Naive thymus-derived CD4-positive, alpha-beta T cell (primary cell): ENCODE measurements around the gene NAV1. TPM values are rescaled to one million over a fixed set of nuclear protein-coding genes. Genes with fewer than 3 reads are reported as not detected.
A peak's percentile ranks its signal among the peaks of the same experiment; 100 is the strongest.

Source experiments
- ATAC-seq: fragments of 150-1000 bp; cut with Tn5 transposase; 2 replicates; pipeline ENCODE4 v1.10.0; 2021; ENCODE audit warnings: mild to moderate bottlenecking, moderate library complexity
- CTCF ChIA-PET: fragments of 350-600 bp; sonication (Branson Sonifier 250); formaldehyde crosslinking; loops from one replicate; lab custom pipeline; 2021; ENCODE audit warnings: antibody characterized with exemption; lab: Charles Lee
- POLR2A ChIA-PET: fragments of 350-600 bp; sonication (Branson Sonifier 250); formaldehyde crosslinking; loops from one replicate; lab custom pipeline; 2021; ENCODE audit warnings: antibody characterized with exemption, inconsistent platforms; lab: Charles Lee
- DNase-seq, 9 donors: peaks; one replicate each; pipeline versions ENCODE4 v3.0.0 to v3.0.0-alpha.2; 2020 to 2022; ENCODE audit warnings: mixed read lengths in 1 of 9
- H3K27ac ChIP-seq: one replicate; pipeline ENCODE4 v1.7.0; 2013; ENCODE audit warnings: mild to moderate bottlenecking, low read depth, low read length, moderate library complexity
- H3K27me3 ChIP-seq, 2 donors: one replicate each; pipeline ENCODE4 v1.7.0; 2013; ENCODE audit warnings: low read length in 2 of 2, mild to moderate bottlenecking in 2 of 2, moderate library complexity in 2 of 2; ENCODE audit not compliant: control insufficient read depth in 2 of 2, insufficient read depth in 2 of 2
- H3K36me3 ChIP-seq, 3 experiments: 1 replicate in 2 of 3; 2 replicates in 1 of 3; pipeline ENCODE4 v1.7.0; 2013; ENCODE audit warnings: low read length in 3 of 3, mild to moderate bottlenecking in 3 of 3, moderate library complexity in 1 of 3; ENCODE audit not compliant: insufficient read depth in 3 of 3, control insufficient read depth in 2 of 3
- H3K4me1 ChIP-seq, 2 donors: one replicate each; pipeline ENCODE4 v1.7.0; 2013; ENCODE audit warnings: low read length in 2 of 2, mild to moderate bottlenecking in 2 of 2, moderate library complexity in 1 of 2; ENCODE audit not compliant: control insufficient read depth in 2 of 2, insufficient read depth in 2 of 2
- H3K4me3 ChIP-seq: 2 replicates; pipeline ENCODE4 v1.7.0; 2013; ENCODE audit warnings: mild to moderate bottlenecking, low read length
- H3K9me3 ChIP-seq, 3 experiments: 1 replicate in 2 of 3; 2 replicates in 1 of 3; pipeline ENCODE4 v1.7.0; 2013; ENCODE audit warnings: low read length in 3 of 3; ENCODE audit not compliant: control insufficient read depth in 2 of 3
- H3K27ac Mint-ChIP-seq, 9 donors: one replicate each; pipeline ENCODE4 v1.8.0; 2020 to 2022; ENCODE audit warnings: mixed read lengths in 9 of 9, mild to moderate bottlenecking in 8 of 9, moderate library complexity in 5 of 9, inconsistent platforms in 2 of 9
- H3K27me3 Mint-ChIP-seq, 5 donors: one replicate each; pipeline ENCODE4 v1.8.0; 2021 to 2022; ENCODE audit warnings: mixed read lengths in 5 of 5, mild to moderate bottlenecking in 1 of 5
- H3K36me3 Mint-ChIP-seq, 5 donors: one replicate each; pipeline ENCODE4 v1.8.0; 2020 to 2022; ENCODE audit warnings: mixed read lengths in 5 of 5, mild to moderate bottlenecking in 3 of 5, inconsistent platforms in 1 of 5
- H3K4me1 Mint-ChIP-seq, 7 donors: one replicate each; pipeline ENCODE4 v1.8.0; 2020 to 2022; ENCODE audit warnings: mixed read lengths in 7 of 7, mild to moderate bottlenecking in 3 of 7, inconsistent platforms in 1 of 7
- H3K4me3 Mint-ChIP-seq, 10 donors: one replicate each; pipeline ENCODE4 v1.8.0; 2020 to 2022; ENCODE audit warnings: mild to moderate bottlenecking in 10 of 10, mixed read lengths in 10 of 10, moderate library complexity in 6 of 10, inconsistent platforms in 2 of 10
- H3K9me3 Mint-ChIP-seq, 11 donors: one replicate each; pipeline ENCODE4 v1.8.0; 2020 to 2022; ENCODE audit warnings: mixed read lengths in 11 of 11, mild to moderate bottlenecking in 4 of 11, inconsistent platforms in 1 of 11, moderate library complexity in 1 of 11
- intact Hi-C, 2 donors: fragments of 100-400 bp; cut with micrococcal nuclease; formaldehyde crosslinking; loops; one replicate each; pipeline ENCODE4 v1.15.1; 2023
- polyA plus RNA-seq, 2 donors: library from polyadenylated mRNA; unstranded; fragments of 300-500 nt; fragmentation: Illumina TruSeq; gene quantifications; one replicate each; pipeline ENCODE4 v1.2.3, GENCODE V29; 2021
- total RNA-seq, 6 experiments: library from RNA in 5 of 6; stranded (reverse) in 5 of 6; gene quantifications; 1 replicate in 5 of 6; 2 replicates in 1 of 6; pipeline ENCODE4 v1.2.3 and lab custom pipeline; 2021 to 2026

The NAV1 gene
- total and polyA plus RNA-seq, 7 experiments from 2014 or later = 0.18 to 10.8 (median 2.6) TPM

GRCh38 chr1:201502511-201502857 is 36.4 kb upstream of the NAV1 start:
- ChIA-PET POLR2A (interaction anchor here (0.7 kb wide), 1 partner anchor 11 kb away, joined by 3 read pairs; no protein-coding TSS in a partner anchor), CTCF (interaction anchor here (1.2 to 4.3 kb wide), 3 partner anchors 9 to 21 kb away, joined by 5 to 29 read pairs (median 9); no protein-coding TSS in a partner anchor)
- ATAC-seq = no peak
- Histone ChIP-seq H3K27me3 (no peaks in the 10 kb centered on the region), H3K4me3 (no peak overlapping the region), H3K9me3 (no peaks in the 10 kb centered on the region), H3K4me1 (peaks cover 14 to 22% of the 10 kb centered on the region in 2 donors), H3K36me3 (no peaks in the 10 kb centered on the region), H3K27ac (no peak overlapping the region)
- Mint-ChIP-seq H3K27ac (no peak overlapping the region), H3K4me3 (no peak overlapping the region), H3K27me3 (no peaks in the 10 kb centered on the region), H3K36me3 (peaks cover 0 to 7% (median 0%) of the 10 kb centered on the region in 5 donors), H3K4me1 (peaks cover 33 to 42% (median 41%) of the 10 kb centered on the region in 7 donors), H3K9me3 (no peaks in the 10 kb centered on the region)
- intact Hi-C loops = loop anchor here (10.0 kb wide), 2 partner anchors 478 to 488 kb away; partner anchors contain the start of gene KIF21B (in 1 of the 2)
- no peak for DNase-seq

- ChIA-PET CTCF (interaction anchor here (0.6 to 4.3 kb wide), 5 partner anchors 8 to 1216 kb away, joined by 3 to 29 read pairs (median 3); no protein-coding TSS in a partner anchor), POLR2A (interaction anchor here (0.6 kb wide), 1 partner anchor 1324 kb away, joined by 3 read pairs; no protein-coding TSS in a partner anchor)
- H3K9me3 Mint-ChIP-seq = no peaks in the 10 kb centered on the region
- Histone ChIP-seq H3K27ac (no peak overlapping the region), H3K27me3 (no peaks in the 10 kb centered on the region), H3K4me1 (peaks cover 20 to 28% of the 10 kb centered on the region in 2 donors), H3K9me3 (no peaks in the 10 kb centered on the region), H3K36me3 (no peaks in the 10 kb centered on the region), H3K4me3 (no peak overlapping the region)
- H3K4me3 Mint-ChIP-seq = no peak overlapping the region
- no peaks in the 10 kb centered on the region for H3K27me3 Mint-ChIP-seq
- DNase-seq (no peak), ATAC-seq (no peak)
- intact Hi-C loops = loop anchor here (10.0 kb wide), 2 partner anchors 479 to 489 kb away; partner anchors contain the start of gene KIF21B (in 1 of the 2)
- H3K4me1 Mint-ChIP-seq = peaks cover 30 to 49% (median 46%) of the 10 kb centered on the region in 7 donors
- H3K36me3 Mint-ChIP-seq = peaks cover 0 to 7% (median 0%) of the 10 kb centered on the region in 5 donors
- no peak overlapping the region for H3K27ac Mint-ChIP-seq
Measured at GRCh38 chr1:201503397-201504176, 35.3 kb upstream of the NAV1 start.

- H3K36me3 Mint-ChIP-seq = peaks cover 0 to 7% (median 0%) of the 10 kb centered on the region in 5 donors
Measured at GRCh38 chr1:201504179-201504631, 34.7 kb upstream of the NAV1 start.

GRCh38 chr1:201504799-201505502 is 34.0 kb upstream of the NAV1 start:
- ATAC-seq (no peak), DNase-seq (no peak)
- Mint-ChIP-seq H3K36me3 (peaks cover 0 to 7% (median 0%) of the 10 kb centered on the region in 5 donors), H3K9me3 (no peaks in the 10 kb centered on the region), H3K27ac (peak overlapping the region in 7 of 9 donors; percentile 42 to 91 (median 83)), H3K4me1 (peaks cover 30 to 60% (median 55%) of the 10 kb centered on the region in 7 donors), H3K4me3 (peak overlapping the region; percentile 88 to 94 (median 91)), H3K27me3 (no peaks in the 10 kb centered on the region)
- ChIA-PET POLR2A (no interaction called here), CTCF (interaction anchor here (0.8 to 4.3 kb wide), 3 partner anchors 7 to 78 kb away, joined by 5 to 29 read pairs (median 25); no protein-coding TSS in a partner anchor)
- Histone ChIP-seq H3K4me3 (no peak overlapping the region), H3K27me3 (no peaks in the 10 kb centered on the region), H3K9me3 (no peaks in the 10 kb centered on the region), H3K4me1 (peaks cover 20 to 28% of the 10 kb centered on the region in 2 donors), H3K36me3 (no peaks in the 10 kb centered on the region), H3K27ac (no peak overlapping the region)
- intact Hi-C loops = loop anchor here (5.0 to 10.0 kb wide), 4 partner anchors 38 to 490 kb away; partner anchors contain the start of genes KIF21B (in 1 of the 2), PHLDA3 (in 1 of the 2) and TIMM17A (in 1 of the 2)

More at GRCh38 chr1:201504179-201504631, 34.7 kb upstream of the NAV1 start:
- POLR2A ChIA-PET = no interaction called here
- peaks cover 20 to 28% of the 10 kb centered on the region in 2 donors for H3K4me1 ChIP-seq
- no peak for DNase-seq
- no peaks in the 10 kb centered on the region for H3K27me3 Mint-ChIP-seq
- no peak overlapping the region for H3K27ac Mint-ChIP-seq
- no peaks in the 10 kb centered on the region for H3K9me3 ChIP-seq
- no peaks in the 10 kb centered on the region for H3K27me3 ChIP-seq
- intact Hi-C loops = loop anchor here (10.0 kb wide), 2 partner anchors 479 to 489 kb away; partner anchors contain the start of gene KIF21B (in 1 of the 2)
- H3K27ac ChIP-seq = no peak overlapping the region
- H3K4me3 Mint-ChIP-seq = no peak overlapping the region
- no peak overlapping the region for H3K4me3 ChIP-seq
- peaks cover 30 to 52% (median 51%) of the 10 kb centered on the region in 7 donors for H3K4me1 Mint-ChIP-seq
- no peak for ATAC-seq
- no peaks in the 10 kb centered on the region for H3K36me3 ChIP-seq
- no peaks in the 10 kb centered on the region for H3K9me3 Mint-ChIP-seq
- CTCF ChIA-PET = interaction anchor here (0.6 to 4.3 kb wide), 5 partner anchors 8 to 1216 kb away, joined by 3 to 29 read pairs (median 3); no protein-coding TSS in a partner anchor

- no peak overlapping the region for H3K27ac ChIP-seq
- no peaks in the 10 kb centered on the region for H3K36me3 ChIP-seq
- Mint-ChIP-seq H3K27me3 (no peaks in the 10 kb centered on the region), H3K36me3 (peaks cover 0 to 7% (median 0%) of the 10 kb centered on the region in 5 donors), H3K27ac (peak overlapping the region in 8 of 9 donors; percentile 42 to 91 (median 85)), H3K4me1 (peaks cover 30 to 61% (median 57%) of the 10 kb centered on the region in 7 donors), H3K9me3 (no peaks in the 10 kb centered on the region), H3K4me3 (peak overlapping the region; percentile 88 to 94 (median 91))
- no peak overlapping the region for H3K4me3 ChIP-seq
- intact Hi-C loops = loop anchor here (5.0 to 10.0 kb wide), 4 partner anchors 38 to 491 kb away; partner anchors contain the start of genes KIF21B (in 1 of the 2), PHLDA3 (in 1 of the 2) and TIMM17A (in 1 of the 2)
- DNase-seq (no peak), ATAC-seq (no peak)
- ChIA-PET POLR2A (no interaction called here), CTCF (interaction anchor here (3.7 kb wide), 1 partner anchor 24 kb away, joined by 25 read pairs; no protein-coding TSS in a partner anchor)
- no peaks in the 10 kb centered on the region for H3K9me3 ChIP-seq
- no peaks in the 10 kb centered on the region for H3K27me3 ChIP-seq
- H3K4me1 ChIP-seq = peaks cover 20 to 28% of the 10 kb centered on the region in 2 donors
Measured at GRCh38 chr1:201505503-201505890, 33.4 kb upstream of the NAV1 start.
